ENCODE results near the gene ATXN7L1.
"Not testable (repeated sequence)": the region's sequence is repeated elsewhere in the genome, so short reads cannot be mapped to it uniquely, and the experiment has no call there.

The ATXN7L1 gene

DNA sequence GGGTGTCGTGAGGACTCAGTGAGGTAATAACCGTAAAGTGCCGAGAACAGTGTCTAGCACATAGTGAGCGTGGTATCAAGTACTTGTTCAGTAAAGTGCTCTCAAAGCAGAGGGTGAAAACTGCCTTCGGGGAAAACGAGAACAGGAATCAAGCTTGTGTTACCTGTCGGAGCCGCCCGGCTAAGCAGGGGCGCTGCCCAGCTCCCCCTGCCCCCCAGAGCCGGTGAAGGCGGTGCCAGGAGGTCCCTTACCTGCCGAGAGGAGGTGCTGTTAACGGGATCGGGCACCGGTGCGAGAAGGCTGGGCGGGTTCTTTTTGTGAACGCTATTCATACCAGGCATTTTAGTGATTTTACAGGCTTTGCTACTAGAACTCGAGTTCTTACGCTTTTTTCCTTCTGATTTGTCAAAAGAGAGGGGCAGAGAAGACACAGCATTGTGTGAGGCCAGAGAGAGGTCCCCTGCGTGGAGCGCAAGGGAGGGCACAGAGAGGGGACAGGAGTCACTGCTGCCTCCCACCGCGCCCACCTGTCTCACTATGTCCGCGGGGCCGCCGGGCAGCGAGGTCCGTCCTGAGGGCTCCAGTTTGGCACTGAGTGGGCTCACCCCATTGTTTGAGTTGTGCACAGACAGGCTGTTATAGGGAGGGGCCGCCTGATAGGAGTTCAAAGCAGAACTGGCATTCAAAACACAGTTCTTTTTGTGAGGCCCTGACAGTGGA, 262.6 kb downstream of the ATXN7L1 start:
- no peak for DNase-seq (ENCODE audit: low read depth)

DNA sequence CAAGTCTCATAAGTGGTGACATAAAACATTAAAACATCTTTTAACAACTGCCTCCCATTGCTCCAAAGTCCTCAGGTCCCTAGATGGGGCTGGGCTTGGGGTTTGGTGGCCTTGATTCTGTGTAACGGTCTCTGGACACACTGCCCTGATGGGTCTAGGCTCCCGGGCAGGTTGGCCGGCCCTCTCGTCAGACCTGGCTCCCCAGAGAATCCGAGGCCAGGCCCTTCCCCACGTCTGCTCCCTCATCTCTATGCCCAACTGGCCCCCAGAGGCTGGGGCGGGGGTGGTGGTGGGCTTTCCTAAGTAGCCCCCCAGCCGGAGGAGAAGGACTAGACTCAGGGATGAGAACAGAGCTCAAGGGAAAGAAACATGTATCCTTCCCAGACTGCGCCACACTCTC, 263.6 kb downstream of the ATXN7L1 start:
- DNase-seq (ENCODE audit: low read depth), result no peak

DNA sequence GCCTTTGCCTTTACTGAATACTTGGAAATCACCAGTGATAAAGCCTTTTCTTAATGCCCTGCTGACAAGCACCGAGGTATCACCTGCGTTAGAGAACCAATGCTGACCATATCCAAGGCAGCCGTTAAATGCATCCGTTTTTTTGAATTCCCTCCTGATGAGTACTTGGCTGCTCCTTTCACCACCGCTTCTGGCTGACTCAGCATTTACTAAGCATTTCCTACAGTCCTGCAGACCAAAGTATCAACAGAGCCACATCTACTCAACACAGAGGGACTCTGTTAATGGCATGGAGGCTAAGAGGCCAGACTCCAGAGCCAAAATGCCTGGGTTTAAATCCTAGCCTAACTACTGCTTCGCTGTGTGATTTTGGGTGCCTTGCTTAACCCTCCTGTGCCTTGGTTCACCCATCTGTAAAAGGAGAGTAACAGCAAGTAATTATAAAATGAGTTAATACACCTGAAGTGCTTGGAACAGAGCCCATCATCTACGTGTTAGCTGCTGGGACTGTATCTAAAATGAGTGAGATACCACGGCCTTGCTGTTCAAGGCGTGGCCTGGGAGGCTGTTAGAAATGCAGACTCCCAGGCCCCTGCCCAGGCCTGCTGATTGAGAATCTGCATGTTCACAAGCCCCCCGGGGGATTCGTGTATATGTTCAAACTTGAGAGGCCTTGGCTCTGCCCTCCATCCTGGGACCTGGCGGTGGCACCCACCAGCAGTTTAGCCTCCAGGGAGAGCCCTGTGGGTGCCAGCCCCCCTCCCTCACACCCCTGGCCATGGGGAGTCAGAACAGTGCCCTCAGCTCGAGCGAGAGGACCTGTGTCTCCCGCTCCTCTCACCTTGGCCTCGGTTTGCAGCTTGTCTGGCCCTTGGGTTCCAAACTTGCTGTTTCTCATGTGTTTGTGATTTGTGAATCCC, 264.3 kb downstream of the ATXN7L1 start:
- no peak for DNase-seq (ENCODE audit: low read depth)

DNA sequence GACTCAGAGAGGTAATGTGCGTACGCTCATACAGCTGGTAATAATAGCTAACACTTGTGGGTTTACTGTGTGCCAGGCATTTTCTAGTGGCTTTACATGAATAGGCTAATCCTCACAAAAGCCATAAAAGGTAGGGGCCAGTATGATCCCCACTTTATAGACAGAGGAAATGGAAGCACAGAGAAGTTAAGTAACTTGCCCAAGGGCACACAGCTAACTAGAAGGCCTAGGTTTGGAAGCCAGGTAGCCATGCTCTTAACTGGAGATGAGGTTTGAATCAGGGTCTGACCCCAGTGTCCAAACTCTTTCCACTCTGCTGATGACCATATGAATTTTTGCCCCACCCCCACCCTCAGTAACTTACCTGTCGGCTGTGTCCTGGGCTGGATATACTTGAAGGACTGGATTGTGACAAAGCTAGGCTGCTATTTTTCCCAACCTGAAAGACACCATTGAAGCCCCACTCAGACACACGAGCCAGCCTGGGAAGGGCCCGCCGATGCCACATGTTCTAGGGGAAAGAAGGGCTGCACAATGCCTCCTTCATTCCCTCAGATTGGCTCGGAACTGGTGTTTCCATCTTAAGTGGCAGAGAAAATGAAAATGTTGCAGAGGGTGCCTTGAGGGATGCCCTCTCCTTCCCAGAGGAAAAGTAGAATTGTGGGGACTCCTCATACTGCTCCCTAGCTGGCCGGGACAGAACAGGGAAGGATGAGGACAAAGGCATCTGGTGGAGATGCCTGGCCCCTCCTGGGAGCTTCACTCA, 266.1 kb downstream of the ATXN7L1 start:
- no peak for DNase-seq (ENCODE audit: low read depth)

DNA sequence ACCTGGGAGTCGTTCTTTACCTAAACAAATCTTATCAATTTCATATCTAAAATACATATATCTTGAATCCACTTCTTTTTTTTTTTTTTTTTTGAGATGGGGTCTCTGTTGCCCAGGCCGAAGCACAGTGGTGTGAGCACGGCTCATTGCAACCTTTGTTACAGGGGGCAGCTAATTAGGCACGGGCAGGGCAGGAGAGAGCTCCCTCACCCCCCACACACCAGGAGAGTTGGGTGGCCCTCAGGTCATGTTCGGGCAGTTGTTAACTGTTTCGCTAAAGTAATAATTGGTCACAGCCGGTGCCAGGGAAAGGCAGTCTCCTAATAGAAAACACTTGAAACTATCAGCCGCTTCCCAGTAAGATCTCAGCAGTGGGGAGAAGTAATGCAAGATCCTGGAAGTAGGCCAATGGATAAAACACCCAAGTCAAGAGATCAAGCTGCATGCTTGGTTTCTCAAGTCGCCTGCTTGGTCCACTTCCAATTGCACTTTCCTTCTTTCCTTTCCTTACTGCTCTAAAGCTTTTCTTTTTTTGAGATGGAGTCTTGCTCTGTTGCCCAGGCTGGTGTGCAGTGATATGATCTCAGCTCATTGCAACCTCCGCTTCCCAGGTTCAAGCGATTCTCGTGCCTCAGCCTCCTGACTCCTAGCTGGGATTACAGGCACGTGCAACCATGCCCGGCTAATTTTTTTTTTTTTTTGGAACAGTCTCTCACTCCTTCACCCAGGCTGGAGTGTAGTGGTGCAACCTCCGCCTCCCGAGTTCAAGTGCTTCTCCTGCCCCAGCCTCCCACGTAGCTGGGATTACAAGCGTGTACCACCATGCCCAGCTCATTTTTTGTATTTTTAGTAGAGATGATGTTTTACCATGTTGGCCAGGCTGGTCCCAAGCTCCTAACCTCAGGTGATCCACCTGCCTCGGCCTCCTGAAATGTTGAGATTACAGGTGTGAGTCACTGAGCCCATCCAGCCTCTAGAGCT, 273.8 kb downstream of the ATXN7L1 start:
- DNase-seq (ENCODE audit: low read depth), result no peak

DNA sequence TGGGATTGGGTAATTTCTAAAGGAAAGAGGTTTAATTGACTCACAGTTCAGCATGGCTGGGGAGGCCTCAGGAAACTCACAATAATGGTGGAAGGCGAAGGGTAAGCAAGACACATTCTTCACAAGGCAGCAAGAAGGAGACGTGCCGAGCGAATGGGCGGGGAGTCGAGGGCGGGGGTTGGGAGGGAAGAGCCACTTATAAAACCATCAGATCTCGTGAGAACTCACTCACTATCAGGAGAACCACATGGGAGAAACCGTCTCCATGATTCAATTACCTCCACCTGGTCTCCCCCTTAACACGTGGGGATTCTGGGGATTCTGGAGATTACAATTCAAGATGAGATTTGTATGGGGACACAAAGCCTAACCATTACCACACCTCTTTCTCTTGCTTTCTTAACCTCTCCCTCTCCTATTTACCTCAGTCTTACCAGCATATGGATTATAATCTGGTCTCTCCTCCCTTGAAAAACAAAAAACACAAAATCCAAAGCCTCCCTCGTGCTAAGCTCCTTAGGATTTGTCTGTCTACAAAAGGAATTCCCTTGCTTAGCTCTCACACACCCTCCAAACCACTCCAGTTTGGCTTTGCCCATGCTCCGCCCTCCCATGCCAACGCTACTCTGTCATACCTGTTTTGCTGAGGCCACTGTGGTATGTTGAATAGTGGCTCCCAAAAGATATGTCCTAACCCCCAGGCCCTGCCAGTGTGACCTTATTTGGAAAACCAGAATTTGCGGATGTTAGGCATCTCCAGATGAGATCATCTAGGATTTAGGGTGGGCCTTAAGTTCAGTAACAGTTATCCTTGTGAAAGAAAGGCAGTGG, 275.5 kb downstream of the ATXN7L1 start:
- DNase-seq (ENCODE audit: low read depth), result no peak

DNA sequence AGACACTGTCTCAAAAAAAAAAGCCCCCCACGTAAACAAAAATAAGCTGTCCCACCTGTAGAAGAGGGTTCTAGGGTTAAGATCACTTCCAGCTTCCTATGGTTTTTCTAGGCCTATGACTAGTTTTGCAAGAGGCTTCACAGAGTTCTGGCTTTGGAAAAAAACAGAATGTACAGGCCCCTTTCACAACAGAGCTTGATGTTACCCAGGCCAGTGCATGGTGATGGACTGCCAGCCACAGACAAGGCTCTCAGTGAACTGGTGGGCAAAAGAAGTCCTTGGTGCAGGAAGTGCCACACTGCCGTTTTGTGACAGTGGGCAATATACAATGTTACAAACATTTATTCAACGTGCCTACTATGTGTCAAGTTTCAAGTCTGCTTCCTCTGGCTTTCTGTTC, 276.8 kb downstream of the ATXN7L1 start:
- DNase-seq (ENCODE audit: low read depth), result no peak

DNA sequence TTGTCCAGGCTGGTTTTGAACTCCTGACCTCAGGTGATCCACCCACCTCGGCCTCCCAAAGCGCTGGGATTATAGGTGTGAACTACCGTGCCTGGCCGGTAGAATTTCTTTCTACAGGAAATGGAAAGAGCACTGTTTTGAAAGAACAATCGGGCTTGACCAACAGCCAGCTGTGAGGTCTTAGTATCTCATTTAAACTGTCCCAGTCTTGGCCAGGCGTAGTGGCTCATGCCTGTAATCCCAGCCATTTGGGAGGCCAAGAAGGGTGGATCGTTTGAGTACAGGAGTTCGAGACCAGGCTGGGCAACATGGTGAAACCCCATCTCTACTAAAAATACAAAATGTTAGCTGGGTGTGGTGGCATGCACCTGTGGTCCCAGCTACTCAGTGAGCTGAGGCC, 277.3 kb downstream of the ATXN7L1 start:
- DNase-seq (ENCODE audit: low read depth), result not testable (repeated sequence)

DNA sequence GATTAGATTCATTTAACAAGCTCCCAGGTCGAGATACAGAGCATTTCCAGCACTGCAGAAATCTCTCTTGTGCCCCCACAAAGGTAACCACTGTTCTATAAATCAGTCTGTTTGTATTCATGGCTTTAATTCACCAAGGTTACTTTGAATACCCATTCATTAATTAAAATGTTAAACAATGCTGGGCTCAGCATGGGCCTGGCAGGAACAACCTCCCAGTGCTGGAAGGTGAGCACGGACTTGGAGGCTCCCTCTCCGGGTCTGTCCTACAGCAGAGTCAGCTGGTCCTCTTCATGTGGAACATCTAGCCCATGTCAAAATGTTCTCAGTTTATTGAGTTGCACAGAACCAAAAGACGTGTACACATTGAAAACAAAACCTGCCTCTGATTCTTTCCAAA, 279.5 kb downstream of the ATXN7L1 start:
- DNase-seq (ENCODE audit: low read depth), result no peak

DNA sequence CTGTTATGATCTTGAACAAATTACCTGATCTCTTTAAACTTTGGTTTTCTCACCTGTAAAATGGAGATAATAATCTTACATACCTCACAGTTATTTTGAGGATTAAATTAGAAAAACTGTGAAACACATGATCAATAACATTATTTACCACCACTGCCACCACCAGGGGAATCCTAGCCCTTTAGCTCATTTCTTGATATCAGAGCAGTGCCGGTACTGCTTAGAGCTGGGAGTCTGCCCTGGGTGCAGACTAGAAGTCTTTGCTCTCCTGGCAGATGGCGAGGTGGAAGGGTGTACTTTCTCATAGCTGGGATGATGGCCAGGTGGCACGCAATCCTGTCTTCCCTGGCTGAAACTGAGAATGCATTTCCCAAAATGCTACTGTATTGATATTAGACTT, 282.4 kb downstream of the ATXN7L1 start:
- DNase-seq (ENCODE audit: low read depth), result no peak

DNA sequence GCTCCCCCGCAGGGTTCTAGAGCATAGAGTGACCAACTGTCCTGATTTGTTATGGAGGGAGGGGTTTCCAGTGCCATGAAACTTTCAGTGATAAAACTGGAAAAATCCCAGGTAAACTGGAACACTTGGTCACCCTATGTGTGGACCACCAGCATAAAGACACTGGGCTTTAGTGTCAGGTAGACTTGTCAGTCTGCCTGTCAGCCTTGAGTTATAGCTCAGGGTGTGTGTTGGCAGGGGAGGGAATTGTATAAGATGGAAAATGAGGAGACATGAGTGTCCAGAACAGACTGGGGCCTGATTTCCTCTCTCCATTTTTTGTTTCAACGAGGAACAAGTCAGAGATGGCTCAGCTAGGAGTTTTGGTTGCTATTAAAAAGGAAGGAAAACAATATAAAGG, 284.9 kb downstream of the ATXN7L1 start:
- DNase-seq (ENCODE audit: low read depth), result no peak

DNA sequence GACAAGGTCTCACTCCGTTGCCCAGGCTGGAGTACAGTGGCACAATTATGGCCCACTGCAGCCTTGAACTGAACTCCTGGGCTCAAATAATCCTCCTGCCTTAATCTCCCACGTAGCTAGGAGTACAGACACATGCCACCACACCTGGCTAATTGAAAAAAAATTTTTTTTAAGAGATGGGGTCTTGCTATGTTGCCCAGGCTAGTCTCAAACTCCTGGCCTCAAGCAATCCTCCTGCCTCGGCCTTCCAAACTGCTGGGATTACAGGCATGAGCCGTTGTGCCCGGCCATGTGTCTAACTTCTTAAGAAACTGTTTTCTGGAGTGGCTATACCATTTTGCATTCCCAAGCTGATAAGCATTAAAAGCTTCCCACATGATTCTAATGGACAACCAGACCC, 285.6 kb downstream of the ATXN7L1 start:
- no peak for DNase-seq (ENCODE audit: low read depth)

DNA sequence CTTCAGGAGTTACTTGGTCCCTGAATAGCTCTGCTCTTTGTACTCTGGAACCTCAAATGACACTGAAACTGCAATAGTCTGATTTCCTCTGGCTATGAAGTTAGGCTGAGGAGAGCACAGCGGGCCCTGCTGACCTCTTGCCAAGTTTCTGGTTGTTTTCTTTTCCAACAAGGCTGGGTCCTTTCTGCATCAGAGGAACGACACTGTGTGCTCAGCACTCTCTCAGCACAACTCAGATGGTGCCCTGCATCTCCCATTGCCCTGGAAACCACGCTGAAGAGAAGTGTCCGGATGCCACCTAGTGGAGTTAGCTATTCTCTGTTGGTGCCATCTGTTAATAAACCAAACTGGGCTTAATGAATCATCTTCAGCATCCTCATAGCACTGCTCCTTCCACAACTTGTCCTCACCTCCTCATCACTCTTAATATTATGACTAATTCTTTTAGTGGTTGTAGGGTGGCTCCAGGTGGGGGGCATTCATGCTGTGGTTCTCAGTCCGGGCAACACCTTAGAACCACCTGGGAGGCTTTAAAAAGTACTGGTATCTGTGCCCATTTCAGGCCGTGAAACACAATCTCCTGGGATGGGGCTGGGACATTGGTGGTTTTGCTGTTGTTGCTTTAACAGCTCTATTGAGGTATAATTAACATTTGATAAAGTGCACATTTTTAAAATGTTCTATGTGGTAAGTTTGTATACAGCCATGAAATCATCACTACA, 286.9 kb downstream of the ATXN7L1 start:
- no peak for DNase-seq (ENCODE audit: low read depth)

DNA sequence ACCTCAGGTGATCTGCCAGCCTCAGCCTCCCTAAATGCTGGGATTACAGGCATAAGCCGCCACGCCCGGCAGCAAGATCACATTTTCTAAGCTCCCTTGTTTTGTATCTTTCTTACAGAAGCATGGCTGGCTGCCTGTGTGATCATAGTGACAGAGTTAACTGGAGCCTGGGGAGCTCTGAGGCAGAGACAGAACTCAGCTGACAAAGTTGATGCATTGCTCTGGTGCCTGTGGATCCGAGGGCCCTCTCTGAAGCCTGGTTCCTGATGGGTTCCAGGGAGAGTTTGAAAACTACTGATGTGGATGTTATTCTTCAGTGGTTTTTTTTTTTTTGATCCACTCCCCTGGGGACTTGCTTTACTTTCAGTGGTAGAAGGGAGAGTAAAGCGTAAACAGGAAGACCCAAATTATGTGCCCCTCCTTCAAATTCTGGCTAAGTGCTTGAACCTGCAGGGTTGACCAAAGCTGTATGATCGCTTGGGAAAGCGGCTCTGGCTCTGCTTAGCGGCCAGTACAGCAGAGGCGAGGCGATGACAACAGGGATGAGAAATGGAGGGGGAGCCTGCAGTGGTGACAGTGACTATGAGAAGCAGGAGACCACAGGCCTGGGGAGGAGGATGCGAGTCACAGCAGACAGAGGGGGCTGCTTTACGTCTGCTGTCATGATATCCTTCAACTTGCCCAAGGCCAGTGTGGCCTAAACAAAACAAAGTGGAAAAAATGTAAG, 288.3 kb downstream of the ATXN7L1 start:
- no peak for DNase-seq (ENCODE audit: low read depth)

DNA sequence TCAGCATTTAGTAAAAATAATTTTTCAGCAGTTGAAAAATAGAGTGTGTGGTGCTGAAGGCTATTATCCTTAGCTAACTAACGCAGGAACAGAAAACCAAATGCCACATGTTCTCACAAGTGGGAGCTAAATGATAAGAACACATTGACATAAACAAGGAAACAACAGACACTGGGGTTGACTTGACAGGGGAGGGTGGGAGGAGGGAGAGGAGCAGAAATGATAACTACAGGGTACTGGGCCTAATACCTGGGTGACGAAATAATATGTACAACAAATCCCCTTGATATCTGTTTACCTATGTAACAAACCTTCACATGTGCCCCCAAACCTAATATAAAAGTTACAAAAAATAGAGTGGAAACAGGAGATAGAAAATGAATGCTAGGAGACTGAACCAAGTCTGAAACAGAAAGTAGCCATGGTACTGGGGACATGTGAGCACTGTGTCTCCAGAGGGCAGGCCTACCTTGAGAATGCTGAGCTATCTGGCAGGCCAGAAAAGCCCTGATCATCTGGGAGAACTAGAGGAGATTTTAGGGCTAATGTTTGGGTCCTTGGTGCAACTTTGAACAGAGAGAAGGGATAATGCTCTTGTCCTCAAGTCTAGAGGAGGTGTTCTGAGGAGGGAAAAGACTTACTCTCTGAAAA, 290.4 kb downstream of the ATXN7L1 start:
- no peak for DNase-seq (ENCODE audit: low read depth)

DNA sequence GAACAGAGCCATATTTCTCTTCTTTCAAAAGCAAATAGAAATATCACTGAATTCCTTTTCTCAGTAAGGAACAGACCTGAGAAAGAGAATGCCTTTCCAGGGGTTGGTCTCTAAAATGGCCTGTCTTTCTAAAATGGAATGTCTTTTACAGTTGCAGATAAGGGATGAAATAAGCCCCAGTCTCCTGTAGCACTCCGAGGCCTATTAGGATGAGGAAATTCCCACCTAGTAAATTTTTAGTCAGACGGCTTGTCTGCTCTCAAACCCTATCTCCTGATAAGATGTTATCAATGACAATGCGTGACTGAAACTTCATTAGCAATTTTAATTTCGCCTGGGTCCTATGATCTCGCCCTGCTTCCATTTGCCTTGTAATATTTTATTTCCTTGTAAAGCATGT, 292.2 kb downstream of the ATXN7L1 start:
- DNase-seq (ENCODE audit: low read depth), result no peak

DNA sequence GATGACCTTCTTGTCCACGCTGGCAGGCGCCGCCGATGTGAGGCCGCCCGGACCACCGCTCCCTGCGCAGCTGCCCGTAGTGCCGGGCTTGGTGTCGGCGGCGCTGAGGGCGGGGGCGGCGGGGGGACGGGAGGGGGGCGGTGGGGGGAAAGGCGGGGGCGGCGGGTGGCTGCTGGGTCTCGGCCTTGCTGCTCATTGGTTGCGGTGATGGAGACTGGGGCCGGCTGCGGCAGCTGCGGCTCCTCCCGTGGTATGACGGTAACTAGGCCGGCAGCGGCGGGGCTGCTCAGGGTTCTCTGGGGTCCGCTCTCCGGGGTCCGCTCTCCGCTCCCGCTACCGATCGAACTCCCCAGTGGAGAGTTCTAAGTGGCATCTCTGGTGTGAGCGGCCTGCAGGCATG, 293.3 kb downstream of the ATXN7L1 start:
- no peak for DNase-seq (ENCODE audit: low read depth)

DNA sequence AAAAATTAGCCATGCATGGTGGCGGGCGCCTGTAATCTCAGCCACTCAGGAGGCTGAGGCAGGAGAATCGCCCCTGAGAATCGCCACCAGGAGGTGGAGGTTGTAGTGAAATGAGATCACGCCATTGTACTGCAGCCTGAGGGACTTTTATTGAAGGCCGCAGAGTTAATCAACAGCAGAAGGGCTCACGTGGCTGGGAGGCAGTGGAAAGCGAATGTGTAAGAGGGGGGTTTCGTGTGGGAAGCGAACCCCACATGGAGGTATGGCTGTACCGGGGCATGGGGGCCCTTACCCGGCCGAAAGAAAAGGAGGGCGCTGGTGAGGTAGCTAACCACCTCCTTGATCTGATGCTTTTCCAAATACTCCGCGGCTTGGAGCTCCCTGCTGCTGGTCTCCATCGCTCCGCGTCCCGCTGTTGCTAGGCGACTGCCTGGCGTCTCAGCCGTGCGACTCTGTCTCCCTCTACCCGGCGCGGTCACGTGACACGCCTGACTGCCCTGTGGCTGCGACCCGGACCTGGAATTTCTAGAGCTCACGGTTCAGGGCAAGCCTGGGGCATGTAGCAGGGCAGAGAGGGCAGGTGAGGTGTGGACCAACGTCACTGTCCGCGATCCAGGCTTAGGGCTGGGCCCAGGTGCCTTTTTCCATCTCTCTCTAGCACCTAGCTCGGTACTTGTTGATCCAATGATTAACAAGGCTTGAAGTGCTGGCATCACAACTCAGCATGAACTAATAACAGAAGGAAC, 295.2 kb downstream of the ATXN7L1 start, which contains the start of gene EFCAB10:
Gene EFCAB10, minus strand, starts transcription at position 428 of the 746 bp plus-strand sequence. Its CDS starts 30 bp downstream, at position 398.
- DNase-seq (ENCODE audit: low read depth), result peak; percentile 31

Data from stimulated activated CD8-positive, alpha-beta memory T cell treated with anti-CD3 and anti-CD28 coated beads, Interleukin-7, amount 100 ng/mL, for 24 hours (primary cell).